Naive thymus-derived CD8-positive, alpha-beta T cell (primary cell): ENCODE data around the gene CLEC16A. TPM values are rescaled to one million over a fixed set of nuclear protein-coding genes. Genes with fewer than 3 reads are reported as not detected.

Experiments used
- ATAC-seq, 2 donors: fragments of 150-1000 bp; cut with Tn5 transposase in 1 of 2; sonication (Bioruptor Pico), chemical (Tn5 transposase) in 1 of 2; 1 replicate in 1 of 2; 2 replicates in 1 of 2; pipeline ENCODE4 v1.10.0; 2021; ENCODE audit warnings: mild to moderate bottlenecking in 2 of 2, moderate library complexity in 2 of 2
- POLR2A ChIA-PET: fragments of 350-600 bp; sonication (Branson Sonifier 250); formaldehyde crosslinking; loops from one replicate; lab custom pipeline; 2021; ENCODE audit warnings: antibody characterized with exemption; lab: Charles Lee
- DNase-seq, 10 donors: peaks; one replicate each; pipeline versions ENCODE4 v3.0.0 to v3.0.0-alpha.2; 2020 to 2022
- H3K27ac Mint-ChIP-seq, 10 donors: one replicate each; pipeline ENCODE4 v1.8.0; 2020 to 2022; ENCODE audit warnings: mild to moderate bottlenecking in 10 of 10, mixed read lengths in 10 of 10, moderate library complexity in 4 of 10, inconsistent platforms in 1 of 10
- H3K27me3 Mint-ChIP-seq, 5 donors: one replicate each; pipeline ENCODE4 v1.8.0; 2021 to 2022; ENCODE audit warnings: mixed read lengths in 5 of 5
- H3K36me3 Mint-ChIP-seq, 3 donors: one replicate each; pipeline ENCODE4 v1.8.0; 2020 to 2022; ENCODE audit warnings: mixed read lengths in 3 of 3, mild to moderate bottlenecking in 2 of 3, inconsistent platforms in 1 of 3
- H3K4me1 Mint-ChIP-seq, 4 donors: one replicate each; pipeline ENCODE4 v1.8.0; 2021 to 2022; ENCODE audit warnings: mixed read lengths in 4 of 4
- H3K4me3 Mint-ChIP-seq, 10 donors: one replicate each; pipeline ENCODE4 v1.8.0; 2020 to 2022; ENCODE audit warnings: mild to moderate bottlenecking in 10 of 10, mixed read lengths in 10 of 10, moderate library complexity in 6 of 10, inconsistent platforms in 1 of 10
- H3K9me3 Mint-ChIP-seq, 9 donors: one replicate each; pipeline ENCODE4 v1.8.0; 2020 to 2022; ENCODE audit warnings: mixed read lengths in 9 of 9, mild to moderate bottlenecking in 3 of 9, inconsistent platforms in 1 of 9, moderate library complexity in 1 of 9
- polyA plus RNA-seq, 3 donors: library from polyadenylated mRNA; unstranded; fragments of 300-500 nt; fragmentation: Illumina TruSeq; gene quantifications; one replicate each; pipeline ENCODE4 v1.2.3, GENCODE V29; 2021
- total RNA-seq, 8 experiments: library from RNA in 2 of 8; stranded (reverse) in 2 of 8; gene quantifications; one replicate each; pipeline ENCODE4 v1.2.3 and lab custom pipeline; 2021 to 2026

The CLEC16A gene
- total and polyA plus RNA-seq, 5 experiments from 2014 or later, result 8.5 to 28.8 (median 19.4) TPM

DNA sequence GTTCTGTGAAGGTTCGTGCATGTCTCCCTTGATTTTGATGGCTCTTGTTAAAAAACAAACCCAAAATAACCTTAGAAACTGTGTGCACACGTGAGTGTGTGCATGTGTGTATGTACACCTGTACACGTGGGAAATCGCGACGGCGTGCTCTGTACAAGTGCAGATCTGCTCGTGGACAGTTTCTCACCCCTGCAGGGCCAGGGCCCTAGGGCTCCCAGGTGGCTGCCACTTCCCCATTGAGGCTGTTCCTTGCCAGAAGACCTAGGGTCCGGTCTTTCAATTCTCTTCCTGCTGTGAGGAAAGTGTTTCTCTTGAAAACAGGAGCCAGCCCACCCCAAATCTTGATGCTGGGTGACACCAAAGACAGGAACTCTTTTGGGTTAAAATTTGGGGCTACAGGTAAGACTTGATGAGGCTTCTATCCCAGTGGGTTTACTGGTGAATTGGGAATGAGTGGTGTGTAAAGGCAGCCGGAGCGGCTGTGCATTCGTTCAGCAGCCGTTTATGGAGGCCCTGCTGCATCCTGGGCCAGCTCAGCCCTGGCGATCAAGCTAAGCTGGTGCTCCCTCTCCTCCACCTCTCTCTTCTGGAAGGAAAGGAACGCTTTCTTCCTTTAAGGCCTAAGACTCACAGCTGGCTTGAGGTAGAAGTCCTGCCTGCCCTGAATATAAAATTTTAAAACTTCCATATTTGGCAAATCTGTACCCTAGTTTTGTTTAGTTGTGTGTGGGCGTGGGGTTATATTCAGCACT lies 137.9 kb downstream of the CLEC16A start:
- Mint-ChIP-seq H3K4me3 (no peak overlapping the region), H3K36me3 (peaks cover 0 to 26% (median 9%) of the 10 kb centered on the region in 3 donors), H3K27ac (peak overlapping the region in 2 of 10 donors; percentile 34 to 79), H3K4me1 (peaks cover 10 to 44% (median 20%) of the 10 kb centered on the region in 4 donors), H3K9me3 (no peaks in the 10 kb centered on the region), H3K27me3 (no peaks in the 10 kb centered on the region)
- ATAC-seq, result no peak
- POLR2A ChIA-PET, result interaction anchor here (0.5 kb wide), 1 partner anchor 14 kb away, joined by 3 read pairs; no protein-coding TSS in a partner anchor
- DNase-seq, result no peak

DNA sequence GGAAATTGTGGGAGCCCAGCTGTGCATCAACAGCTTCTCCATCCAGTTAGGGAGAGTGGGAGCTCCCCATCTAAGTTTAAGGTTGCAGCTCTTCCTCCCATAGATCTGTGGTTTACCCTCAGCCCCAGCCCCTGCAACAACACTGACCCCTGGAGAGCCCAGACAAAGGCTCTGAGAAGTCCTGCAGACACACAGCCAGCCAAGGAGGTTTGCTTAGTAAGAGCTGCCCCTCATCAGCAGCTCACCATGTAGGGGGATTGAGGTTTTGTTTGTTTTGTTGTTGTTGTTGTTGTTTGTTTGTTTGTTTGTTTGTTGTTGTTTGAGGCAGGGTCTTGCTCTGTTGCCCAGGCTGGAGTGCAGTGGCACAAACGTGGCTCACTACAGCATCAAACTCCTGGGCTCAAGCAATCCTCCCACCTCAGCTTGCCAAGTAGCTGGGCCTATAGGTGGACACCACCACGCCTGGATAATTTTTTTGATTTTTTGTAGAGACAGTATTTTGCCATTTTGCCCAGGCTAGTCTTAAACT lies 138.6 kb downstream of the CLEC16A start:
- ATAC-seq (no peak), DNase-seq (no peak)
- POLR2A ChIA-PET, result interaction anchor here (0.5 kb wide), 1 partner anchor 13 kb away, joined by 3 read pairs; no protein-coding TSS in a partner anchor
- no peak overlapping the region for H3K4me3 Mint-ChIP-seq
- peaks cover 0 to 24% (median 9%) of the 10 kb centered on the region in 3 donors for H3K36me3 Mint-ChIP-seq
- H3K9me3 Mint-ChIP-seq, result no peaks in the 10 kb centered on the region
- peaks cover 10 to 44% (median 24%) of the 10 kb centered on the region in 4 donors for H3K4me1 Mint-ChIP-seq
- no peaks in the 10 kb centered on the region for H3K27me3 Mint-ChIP-seq
- H3K27ac Mint-ChIP-seq, result peak overlapping the region in 3 of 10 donors; percentile 35 to 66 (median 61)

DNA sequence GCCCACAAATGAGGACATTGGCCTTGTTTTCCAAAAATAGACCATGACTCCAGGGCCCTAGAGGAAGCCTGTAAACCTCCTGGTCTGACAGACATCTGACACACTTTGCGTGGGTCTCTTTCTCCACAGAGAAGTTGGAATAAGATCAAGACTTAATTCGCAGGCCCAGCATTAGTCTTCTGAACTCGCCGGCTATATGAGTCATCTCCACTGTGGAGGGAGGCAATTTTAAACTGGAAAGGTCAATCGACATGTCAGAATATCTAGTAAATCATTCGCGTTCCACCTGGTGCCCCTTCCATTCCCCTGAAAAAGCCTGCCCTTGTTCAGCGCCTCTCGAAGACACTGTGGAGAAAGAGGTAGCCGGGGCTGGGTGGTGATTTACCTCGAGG lies 140.1 kb downstream of the CLEC16A start:
- Mint-ChIP-seq H3K27ac (peak overlapping the region in 3 of 10 donors; percentile 25 to 66 (median 35)), H3K4me3 (no peak overlapping the region), H3K27me3 (no peaks in the 10 kb centered on the region), H3K4me1 (peaks cover 9 to 40% (median 32%) of the 10 kb centered on the region in 4 donors), H3K9me3 (no peaks in the 10 kb centered on the region), H3K36me3 (peaks cover 0 to 24% (median 9%) of the 10 kb centered on the region in 3 donors)
- POLR2A ChIA-PET, result no interaction called here
- ATAC-seq (no peak), DNase-seq (no peak)

DNA sequence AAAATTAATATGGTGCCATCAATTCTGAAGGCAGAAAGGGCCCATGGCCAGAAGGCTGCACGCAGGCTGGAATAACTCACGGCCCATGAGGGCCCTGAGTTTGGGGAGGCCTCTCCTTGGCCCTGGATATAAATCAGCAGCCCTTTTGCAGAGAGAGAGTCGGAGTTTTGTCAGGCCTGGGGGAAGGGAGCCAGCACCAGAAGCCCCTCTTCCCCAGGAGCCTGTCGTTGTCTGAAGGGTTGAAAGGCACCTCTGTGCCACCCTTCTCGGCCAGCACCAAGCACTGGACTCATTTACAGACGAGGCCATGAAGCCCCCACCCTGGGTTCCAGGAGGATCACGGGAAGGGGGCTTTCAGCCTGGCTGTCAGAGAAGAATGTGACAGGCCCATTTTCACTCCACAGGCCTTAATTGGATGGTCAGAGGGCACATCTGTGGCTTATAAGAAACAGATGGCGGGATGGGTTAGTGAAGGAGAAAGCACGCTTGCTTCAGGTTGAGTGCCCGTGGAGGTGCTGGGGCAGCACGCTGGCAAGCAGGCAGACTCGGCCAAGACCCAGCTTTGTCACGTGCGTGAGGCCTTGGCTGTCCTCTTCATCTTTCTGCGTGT lies 140.6 kb downstream of the CLEC16A start:
- ATAC-seq (no peak), DNase-seq (no peak)
- Mint-ChIP-seq H3K27me3 (no peaks in the 10 kb centered on the region), H3K9me3 (no peaks in the 10 kb centered on the region), H3K4me1 (peaks cover 9 to 38% (median 30%) of the 10 kb centered on the region in 4 donors), H3K36me3 (peaks cover 0 to 21% (median 9%) of the 10 kb centered on the region in 3 donors), H3K4me3 (no peak overlapping the region), H3K27ac (peak overlapping the region in 3 of 10 donors; percentile 25 to 43 (median 34))
- POLR2A ChIA-PET, result no interaction called here

DNA sequence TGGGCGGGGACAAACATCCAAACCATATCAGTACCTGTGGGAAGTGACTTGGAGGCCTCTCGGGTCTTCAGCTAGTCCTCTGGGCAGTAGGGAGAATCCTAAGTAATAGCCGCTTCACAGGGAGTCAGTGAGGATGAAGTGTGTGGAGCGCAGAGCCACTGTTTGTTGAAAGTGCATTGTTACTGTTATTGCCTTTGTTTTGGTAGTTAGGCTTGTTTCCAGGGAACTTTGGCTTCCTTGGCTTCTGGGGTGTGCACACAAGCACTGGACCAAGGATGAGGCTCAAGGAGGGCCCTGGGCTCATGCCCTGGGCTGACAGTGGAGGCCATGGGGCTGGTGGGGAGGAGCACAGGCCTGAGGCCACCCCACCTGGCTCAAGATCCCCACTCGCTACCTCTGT lies 141.6 kb downstream of the CLEC16A start:
- DNase-seq (no peak), ATAC-seq (no peak)
- Mint-ChIP-seq H3K36me3 (peaks cover 0 to 17% (median 9%) of the 10 kb centered on the region in 3 donors), H3K27me3 (no peaks in the 10 kb centered on the region), H3K27ac (peak overlapping the region in 3 of 10 donors; percentile 32 to 41 (median 39)), H3K4me1 (peaks cover 6 to 31% (median 30%) of the 10 kb centered on the region in 4 donors), H3K9me3 (no peaks in the 10 kb centered on the region), H3K4me3 (no peak overlapping the region)
- POLR2A ChIA-PET, result no interaction called here

- H3K27me3 Mint-ChIP-seq, result no peaks in the 10 kb centered on the region
- DNase-seq, result no peak
- no peak for ATAC-seq
- peak overlapping the region in 7 of 10 donors; percentile 37 to 82 (median 63) for H3K27ac Mint-ChIP-seq
- H3K9me3 Mint-ChIP-seq, result no peaks in the 10 kb centered on the region
- H3K4me1 Mint-ChIP-seq, result peaks cover 7 to 36% (median 33%) of the 10 kb centered on the region in 4 donors
- POLR2A ChIA-PET, result interaction anchor here (0.6 kb wide), 1 partner anchor 101 kb away, joined by 3 read pairs; no protein-coding TSS in a partner anchor
- peak overlapping the region in 2 of 10 donors; percentile 13 to 28 for H3K4me3 Mint-ChIP-seq
- peaks cover 0 to 11% (median 9%) of the 10 kb centered on the region in 3 donors for H3K36me3 Mint-ChIP-seq
These were observed 143.3 kb downstream of the CLEC16A start for GRCh38 chr16:11087691-11088073.

GRCh38 chr16:11088074-11088730 lies 143.8 kb downstream of the CLEC16A start:
- POLR2A ChIA-PET, result interaction anchor here (0.6 kb wide), 1 partner anchor 102 kb away, joined by 3 read pairs; no protein-coding TSS in a partner anchor
- DNase-seq, result peak in 3 of 10 donors; percentile 24 to 32 (median 28)
- H3K4me1 Mint-ChIP-seq, result peaks cover 11 to 41% (median 38%) of the 10 kb centered on the region in 4 donors
- peak overlapping the region in 8 of 10 donors; percentile 37 to 82 (median 60) for H3K27ac Mint-ChIP-seq
- H3K27me3 Mint-ChIP-seq, result no peaks in the 10 kb centered on the region
- no peaks in the 10 kb centered on the region for H3K9me3 Mint-ChIP-seq
- peak overlapping the region in 3 of 10 donors; percentile 13 to 34 (median 28) for H3K4me3 Mint-ChIP-seq
- peaks cover 0 to 10% (median 9%) of the 10 kb centered on the region in 3 donors for H3K36me3 Mint-ChIP-seq
- peak; percentile 50 to 76 for ATAC-seq

DNA sequence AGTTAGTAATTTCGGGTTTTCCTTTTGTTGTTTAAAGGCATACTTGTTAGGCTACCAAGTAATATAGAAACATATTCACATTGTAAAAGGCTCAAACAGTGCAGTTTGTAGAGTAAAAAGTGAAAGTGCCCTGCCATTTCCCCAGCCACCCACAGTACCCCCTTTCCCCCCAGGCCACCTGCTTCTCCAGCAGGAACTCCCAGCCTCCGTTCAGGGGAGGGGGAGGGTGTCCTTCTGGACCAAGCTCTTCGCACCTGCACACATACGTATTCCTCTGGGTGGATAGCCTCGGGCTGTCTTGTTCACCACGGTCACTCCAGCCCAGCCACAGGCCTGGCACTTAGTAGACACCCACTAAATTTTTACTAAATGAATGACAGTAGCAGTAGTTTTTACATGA lies 144.5 kb downstream of the CLEC16A start:
- H3K4me1 Mint-ChIP-seq, result peaks cover 17 to 47% (median 42%) of the 10 kb centered on the region in 4 donors
- H3K4me3 Mint-ChIP-seq, result peak overlapping the region in 1 of 10 donors; percentile 18
- H3K27ac Mint-ChIP-seq, result peak overlapping the region in 2 of 10 donors; percentile 52 to 71
- DNase-seq, result no peak
- no peak for ATAC-seq
- no peaks in the 10 kb centered on the region for H3K9me3 Mint-ChIP-seq
- POLR2A ChIA-PET, result interaction anchor here (1.4 kb wide), 1 partner anchor 123 kb away, joined by 5 read pairs; no protein-coding TSS in a partner anchor
- H3K36me3 Mint-ChIP-seq, result peaks cover 0 to 9% (median 7%) of the 10 kb centered on the region in 3 donors
- H3K27me3 Mint-ChIP-seq, result no peaks in the 10 kb centered on the region

DNA sequence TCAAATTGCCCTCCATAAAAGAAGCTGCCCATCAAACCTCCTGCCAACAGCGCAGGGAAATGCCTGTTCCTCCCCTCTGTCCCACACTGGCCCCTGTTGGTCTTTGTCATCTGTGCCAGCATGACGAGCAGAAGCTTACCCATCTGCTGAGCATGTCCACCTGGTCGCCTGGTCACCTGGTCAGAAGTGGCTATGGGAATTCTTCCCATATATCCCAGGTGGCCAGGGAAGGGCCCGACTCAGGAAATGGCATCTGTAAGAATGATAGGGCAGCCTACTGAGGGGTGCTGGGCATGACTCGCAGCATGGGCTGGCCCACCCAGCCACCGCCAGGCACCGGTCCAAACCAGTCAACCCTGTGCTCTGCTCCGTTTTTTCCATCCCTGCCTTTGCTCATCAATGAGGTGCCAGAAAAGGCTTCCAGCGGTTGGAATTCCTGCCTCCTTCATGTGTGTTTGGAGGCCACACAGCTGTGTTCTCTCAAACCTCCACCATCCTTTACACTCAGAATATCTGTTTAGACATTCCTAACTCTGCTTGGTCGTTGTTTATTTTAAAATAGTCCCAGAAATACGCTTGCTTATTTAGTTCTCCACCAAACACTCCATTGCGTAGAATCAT lies 145.2 kb downstream of the CLEC16A start:
- DNase-seq (no peak), ATAC-seq (no peak)
- Mint-ChIP-seq H3K36me3 (peaks cover 0 to 8% (median 5%) of the 10 kb centered on the region in 3 donors), H3K27me3 (no peaks in the 10 kb centered on the region), H3K9me3 (no peaks in the 10 kb centered on the region), H3K4me1 (peaks cover 20 to 53% (median 46%) of the 10 kb centered on the region in 4 donors), H3K4me3 (no peak overlapping the region), H3K27ac (peak overlapping the region in 3 of 10 donors; percentile 45 to 85 (median 71))
- POLR2A ChIA-PET, result interaction anchor here (1.4 kb wide), 1 partner anchor 123 kb away, joined by 5 read pairs; no protein-coding TSS in a partner anchor

GRCh38 chr16:11090232-11090631 lies 145.9 kb downstream of the CLEC16A start:
- no peaks in the 10 kb centered on the region for H3K27me3 Mint-ChIP-seq
- H3K27ac Mint-ChIP-seq, result peak overlapping the region in 2 of 10 donors; percentile 71 to 85
- POLR2A ChIA-PET, result interaction anchor here (1.4 kb wide), 1 partner anchor 122 kb away, joined by 5 read pairs; no protein-coding TSS in a partner anchor
- peaks cover 0 to 5% (median 5%) of the 10 kb centered on the region in 3 donors for H3K36me3 Mint-ChIP-seq
- no peak overlapping the region for H3K4me3 Mint-ChIP-seq
- H3K9me3 Mint-ChIP-seq, result no peaks in the 10 kb centered on the region
- ATAC-seq, result no peak
- DNase-seq, result no peak
- H3K4me1 Mint-ChIP-seq, result peaks cover 25 to 59% (median 53%) of the 10 kb centered on the region in 4 donors

DNA sequence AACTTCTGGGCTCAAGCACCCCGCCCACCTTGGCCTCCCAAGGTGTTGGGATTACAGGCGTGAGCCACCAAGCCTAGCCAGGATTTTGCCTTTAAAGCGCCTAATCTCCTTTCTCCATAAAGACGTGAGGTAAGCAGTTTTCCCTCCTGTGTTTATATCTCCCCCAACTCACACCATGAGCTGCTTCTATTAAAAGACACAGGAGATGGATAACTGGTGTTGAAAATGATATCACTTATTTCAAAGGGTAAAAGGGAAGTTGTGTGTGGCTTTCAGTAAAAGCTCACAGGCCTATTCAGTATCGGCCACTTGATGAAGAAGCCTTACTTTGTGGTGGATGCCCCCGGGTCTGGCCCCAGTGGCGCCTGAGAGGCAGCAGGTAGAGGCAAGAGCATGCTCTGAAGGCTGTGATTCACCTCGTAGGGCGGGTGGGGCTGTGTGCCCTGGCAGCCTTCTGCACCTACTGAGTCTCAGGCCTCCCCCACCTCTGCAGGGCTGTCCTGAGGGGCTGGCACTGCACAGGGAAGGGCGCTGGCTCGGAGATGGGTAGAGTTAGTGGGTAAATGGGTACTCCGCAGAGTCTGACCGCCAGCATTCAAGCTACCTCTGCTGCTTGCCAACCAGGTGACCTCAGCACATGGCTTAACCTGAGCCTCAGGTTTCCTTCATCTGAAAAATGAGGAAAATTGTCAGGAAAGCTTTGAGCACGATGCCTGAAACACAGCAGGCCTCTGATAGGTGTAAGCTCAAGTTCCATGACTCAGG lies 146.8 kb downstream of the CLEC16A start:
- Mint-ChIP-seq H3K36me3 (peaks cover 0 to 5% (median 2%) of the 10 kb centered on the region in 3 donors), H3K9me3 (no peaks in the 10 kb centered on the region), H3K27ac (no peak overlapping the region), H3K4me3 (no peak overlapping the region), H3K4me1 (peaks cover 25 to 64% (median 54%) of the 10 kb centered on the region in 4 donors), H3K27me3 (no peaks in the 10 kb centered on the region)
- ATAC-seq, result no peak
- no peak for DNase-seq
- POLR2A ChIA-PET, result no interaction called here
